SK-N-MC (cell line): ENCODE data around the gene C20orf96.
A peak's percentile ranks its signal among the peaks of the same experiment; 100 is the strongest.
"Not testable (repeated sequence)": the region's sequence is repeated elsewhere in the genome, so short reads cannot be mapped to it uniquely, and the experiment has no call there.

Source experiments
- DNase-seq: peaks from one replicate; pipeline ENCODE4 v3.0.0-alpha.2; 2011; ENCODE audit warnings: low read depth, low spot score
- H3K27ac ChIP-seq: fragments of 200-600 bp; sonication (generic); 2 replicates; pipeline ENCODE4 v1.5.1; 2016; ENCODE audit warnings: mixed run types
- H3K36me3 ChIP-seq: fragments of 200-600 bp; sonication (generic); 2 replicates; pipeline ENCODE4 v1.6.1; 2017; ENCODE audit warnings: antibody characterized with exemption, low read length, mixed read lengths; ENCODE audit not compliant: insufficient read depth
- H3K4me3 ChIP-seq: fragments of 200-600 bp; sonication (generic); 2 replicates; pipeline ENCODE4 v1.5.1; 2016
- H3K9ac ChIP-seq: fragments of 200-600 bp; sonication (generic); 2 replicates; pipeline ENCODE4 v1.8.0; 2017; ENCODE audit warnings: mixed run types, mixed read lengths; ENCODE audit not compliant: insufficient read length
- H3K9me3 ChIP-seq: fragments of 200-600 bp; sonication (generic); 2 replicates; pipeline ENCODE4 v1.6.1; 2017; ENCODE audit warnings: low read depth, mild to moderate bottlenecking, antibody characterized with exemption, low read length, moderate library complexity, mixed read lengths
- EZH2 ChIP-seq: fragments of 200-600 bp; sonication (generic); IDR thresholded peaks from one replicate; pipeline ENCODE4 v1.6.1; 2017; ENCODE audit warnings: antibody characterized with exemption
- FOXP2 ChIP-seq: optimal IDR thresholded peaks from 2 replicates; pipeline ENCODE3; 2011; ENCODE audit warnings: mild to moderate bottlenecking, moderate library complexity; ENCODE audit not compliant: insufficient read depth; ENCODE audit errors: extremely low read length, control extremely low read depth
- POLR2AphosphoS5 ChIP-seq: IDR thresholded peaks from 2 replicates; pipeline ENCODE4 v1.6.1; 2012; ENCODE audit warnings: mild to moderate bottlenecking, low read depth, low read length, borderline replicate concordance

Gene C20orf96

DNA sequence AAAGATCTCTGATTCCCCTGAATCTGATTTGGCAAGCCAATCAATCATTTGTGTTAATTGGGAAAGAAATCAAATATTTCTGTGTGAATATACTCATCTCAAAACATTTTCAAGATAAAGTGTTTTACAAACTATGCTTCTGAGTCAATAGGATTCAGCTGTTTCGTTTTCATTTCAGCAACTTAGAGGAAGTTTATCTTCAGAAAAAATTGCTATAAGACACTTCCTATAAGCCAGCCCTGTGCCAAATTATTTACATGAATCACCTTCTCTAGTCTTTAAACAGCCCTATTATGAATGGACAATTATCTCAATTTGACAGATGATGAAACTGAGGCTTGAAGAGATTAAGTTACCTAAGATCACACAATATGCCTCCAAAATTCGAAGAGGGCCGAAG, 52.6 kb downstream of the C20orf96 start:
- no peaks in the 10 kb centered on the region for H3K9me3 ChIP-seq
- no peak overlapping the region for H3K27ac ChIP-seq
- no peak for TF ChIP-seq EZH2
- no peak for TF ChIP-seq FOXP2
- no peak for TF ChIP-seq POLR2AphosphoS5
- no peak overlapping the region for H3K4me3 ChIP-seq
- H3K9ac ChIP-seq, result no peak overlapping the region
- DNase-seq, result no peak
- no peaks in the 10 kb centered on the region for H3K36me3 ChIP-seq

DNA sequence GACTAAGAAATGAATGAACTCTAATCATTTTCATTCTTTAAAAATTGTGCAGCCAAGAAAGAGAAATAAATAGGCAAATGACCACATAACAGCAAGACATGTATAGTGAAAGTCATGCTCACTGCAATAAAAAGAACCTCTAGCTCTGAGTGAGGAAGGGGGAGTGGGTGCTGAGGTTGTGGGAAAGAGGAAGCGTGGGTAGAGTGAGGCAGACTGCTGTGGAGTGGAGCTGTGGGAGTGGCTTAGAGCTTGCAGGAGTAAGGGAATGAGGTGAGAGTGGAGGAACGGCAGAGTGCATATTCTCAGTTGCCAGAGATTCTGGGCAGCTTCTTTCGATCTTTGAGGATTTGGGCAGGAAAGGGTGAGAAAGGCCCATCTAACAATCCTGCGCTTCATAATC, 53.1 kb downstream of the C20orf96 start:
- no peak for DNase-seq
- H3K27ac ChIP-seq, result no peak overlapping the region
- H3K36me3 ChIP-seq, result no peaks in the 10 kb centered on the region
- no peak overlapping the region for H3K4me3 ChIP-seq
- TF ChIP-seq FOXP2 (no peak), EZH2 (no peak), POLR2AphosphoS5 (no peak)
- H3K9me3 ChIP-seq, result no peaks in the 10 kb centered on the region
- no peak overlapping the region for H3K9ac ChIP-seq

- no peak overlapping the region for H3K9ac ChIP-seq
- no peaks in the 10 kb centered on the region for H3K36me3 ChIP-seq
- H3K9me3 ChIP-seq, result no peaks in the 10 kb centered on the region
- no peak overlapping the region for H3K4me3 ChIP-seq
- DNase-seq, result no peak
- no peak overlapping the region for H3K27ac ChIP-seq
- no peak for TF ChIP-seq EZH2
- no peak for TF ChIP-seq POLR2AphosphoS5
Measured at GRCh38 chr20:235891-236290, 54.7 kb downstream of the C20orf96 start.

GRCh38 chr20:227439-228105, 63.0 kb downstream of the C20orf96 start:
- no peaks in the 10 kb centered on the region for H3K36me3 ChIP-seq
- no peak overlapping the region for H3K9ac ChIP-seq
- H3K4me3 ChIP-seq, result no peak overlapping the region
- H3K9me3 ChIP-seq, result no peaks in the 10 kb centered on the region
- no peak overlapping the region for H3K27ac ChIP-seq
- TF ChIP-seq EZH2, result no peak
- no peak for TF ChIP-seq POLR2AphosphoS5
- TF ChIP-seq FOXP2, result no peak
- DNase-seq, result no peak

- Histone ChIP-seq H3K4me3 (no peak within 1 kb of the TSS), H3K9ac (no peak within 1 kb of the TSS), H3K27ac (no peak within 1 kb of the TSS), H3K36me3 (no peaks in the 10 kb centered on the region), H3K9me3 (no peaks in the 10 kb centered on the region)
- TF ChIP-seq FOXP2 (no peak), EZH2 (no peak), POLR2AphosphoS5 (no peak)
- DNase-seq, result no peak
Measured at GRCh38 chr20:226958-227357, 63.6 kb downstream of the C20orf96 start, which contains the start of gene DEFB129. Gene DEFB129, plus strand, starts transcription at chr20:227258. Its CDS starts 31 bp downstream, at chr20:227289.

GRCh38 chr20:225879-226278, 64.7 kb downstream of the C20orf96 start:
- DNase-seq, H3K36me3 ChIP-seq, H3K4me3 ChIP-seq, H3K9ac ChIP-seq, H3K27ac ChIP-seq, H3K9me3 ChIP-seq: not testable (repeated sequence)

- peak overlapping the region; percentile 82 for H3K27ac ChIP-seq
Measured at GRCh38 chr20:221258-221830, 69.2 kb downstream of the C20orf96 start.

More at GRCh38 chr20:221258-221830, 69.2 kb downstream of the C20orf96 start:
- no peaks in the 10 kb centered on the region for H3K9me3 ChIP-seq
- no peak for TF ChIP-seq FOXP2
- no peak overlapping the region for H3K9ac ChIP-seq
- no peak for DNase-seq
- H3K36me3 ChIP-seq, result no peaks in the 10 kb centered on the region
- no peak overlapping the region for H3K4me3 ChIP-seq
